Measurements from ENCODE around the gene LARGE1.

The LARGE1 gene

DNA sequence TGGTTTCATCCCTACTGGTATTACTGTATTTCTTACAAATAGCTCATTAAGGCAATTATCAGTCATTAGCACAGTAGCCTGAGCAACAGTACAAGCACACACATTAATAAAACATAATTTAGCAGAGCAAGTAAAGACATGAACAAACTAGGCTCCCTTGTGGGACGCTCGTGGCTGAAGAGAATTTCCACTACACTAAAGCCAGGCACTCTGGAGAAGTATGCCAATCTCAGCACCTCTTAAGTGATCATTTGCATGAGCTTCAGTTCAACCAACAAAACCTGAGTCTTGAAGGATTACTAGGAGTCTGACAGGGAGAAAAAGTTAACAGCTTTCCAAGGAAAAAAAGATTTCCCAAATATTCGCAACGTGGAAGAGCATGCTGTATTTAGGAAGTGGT is 109.1 kb downstream of the LARGE1 start:
- DNase-seq: no peak

DNA sequence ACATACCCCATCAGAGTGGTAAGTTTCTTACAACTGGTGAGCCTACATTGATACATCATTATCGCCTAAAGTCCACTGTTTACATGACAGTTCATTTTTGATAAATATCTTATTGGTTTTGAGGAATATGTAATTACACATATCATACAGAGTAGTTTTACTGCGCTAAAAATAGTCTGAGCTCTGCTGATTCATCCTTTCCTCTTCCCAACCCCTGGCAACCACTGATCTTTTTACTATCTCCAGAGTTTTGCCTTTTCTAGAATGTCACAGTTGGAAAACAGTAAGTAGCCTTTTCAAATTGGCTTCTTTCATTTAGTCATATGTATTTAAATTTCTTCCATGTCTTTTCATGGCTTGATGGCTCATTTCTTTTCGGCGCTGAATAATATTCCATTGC is 112.8 kb downstream of the LARGE1 start:
- no peak for DNase-seq

DNA sequence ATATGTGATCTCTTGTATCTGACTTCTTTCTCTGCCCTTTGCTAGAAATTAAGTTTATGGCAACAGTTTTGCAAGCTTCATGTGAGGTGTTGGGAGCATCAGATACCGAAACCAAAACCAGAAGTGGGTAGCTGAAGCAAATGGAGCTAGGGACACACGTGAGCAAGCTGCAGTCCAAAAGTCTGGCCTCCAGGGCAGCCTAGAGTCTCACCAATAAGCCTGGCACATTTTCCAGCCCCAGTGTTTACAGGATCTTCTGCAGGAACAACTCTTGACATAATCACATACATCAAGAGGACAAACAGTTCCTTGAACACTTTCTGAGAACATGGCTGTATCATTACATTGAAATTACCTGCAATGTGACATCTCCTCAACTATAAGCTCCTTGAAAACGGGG is 114.1 kb downstream of the LARGE1 start:
- no peak for DNase-seq

DNA sequence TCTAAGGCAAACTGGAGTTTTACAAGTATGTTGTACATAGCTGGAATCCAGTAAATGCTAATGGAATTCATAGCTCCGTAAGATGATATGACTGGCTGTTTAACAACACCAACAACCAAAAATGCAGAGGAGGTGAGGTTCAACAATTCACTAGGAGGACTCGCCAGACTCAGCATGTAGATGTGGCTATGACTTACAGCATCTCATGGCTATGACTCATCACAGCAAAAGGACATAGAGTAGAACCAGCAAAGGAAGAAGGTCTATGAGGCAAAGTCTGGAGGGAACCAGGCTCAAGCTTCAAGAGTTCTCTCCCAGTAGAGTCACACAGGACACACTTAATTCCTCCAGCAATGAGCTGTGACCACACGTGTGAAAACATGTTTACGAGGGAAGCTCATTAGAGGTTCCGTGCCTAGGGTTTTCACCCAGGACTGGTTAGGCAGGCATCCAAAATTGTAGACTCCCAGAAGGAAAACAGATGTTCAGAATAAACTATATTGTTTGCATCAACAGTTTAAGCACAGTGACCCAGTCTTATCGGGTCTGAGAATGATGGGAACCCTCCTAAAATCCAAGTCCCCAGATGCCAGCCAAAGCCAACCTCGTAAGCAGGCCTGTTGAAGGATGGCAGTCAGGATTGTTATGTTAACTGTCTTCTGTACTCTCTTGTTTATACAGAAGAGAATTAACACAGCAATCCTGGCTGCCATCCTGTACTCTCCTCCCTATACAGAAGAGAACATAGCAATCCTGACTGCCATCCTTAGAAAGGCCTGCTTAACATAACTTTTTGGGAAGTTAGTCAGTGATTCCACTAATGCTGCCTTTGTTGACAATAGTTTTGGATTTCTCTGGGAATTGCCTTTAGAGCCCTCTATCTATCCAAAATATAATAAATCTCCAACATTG is 116.6 kb downstream of the LARGE1 start:
- no peak for DNase-seq

DNA sequence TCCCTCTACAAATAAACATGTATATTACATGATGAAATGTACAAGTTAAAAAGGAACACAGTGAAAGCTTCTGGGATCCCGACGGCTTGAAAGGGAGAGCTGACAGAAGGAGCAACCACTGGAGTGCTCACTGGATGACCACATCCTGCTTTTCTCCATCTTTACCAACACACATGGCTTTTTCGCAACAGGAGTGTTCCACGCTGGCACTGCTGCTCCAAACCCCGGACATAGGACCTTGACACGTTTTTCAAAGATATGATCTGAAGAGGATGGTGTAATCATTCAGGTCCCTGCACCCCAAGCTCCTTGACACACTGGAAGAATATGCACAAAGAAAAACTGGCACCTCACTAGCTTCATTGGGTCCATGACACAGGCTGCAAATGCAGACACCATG is 121.9 kb downstream of the LARGE1 start:
- no peak for DNase-seq

DNA sequence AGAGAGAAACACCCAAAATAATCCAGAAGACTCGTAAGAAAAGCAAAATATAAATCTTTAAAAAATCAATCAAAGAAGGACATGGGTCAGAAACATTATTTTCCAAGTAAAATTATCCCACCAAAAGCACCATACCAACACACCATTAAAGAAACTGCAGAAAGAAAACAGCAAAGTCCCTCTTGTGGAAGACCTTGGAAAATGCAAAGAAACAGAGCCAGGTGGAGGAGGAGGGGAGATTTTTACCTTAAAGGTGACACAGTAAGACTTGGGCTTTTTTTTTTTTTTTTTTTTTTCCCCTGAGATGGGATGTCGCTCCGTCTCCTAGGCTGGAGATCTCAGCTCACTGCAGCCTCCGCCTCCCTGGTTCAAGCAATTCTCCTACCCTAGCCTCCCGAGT is 123.8 kb downstream of the LARGE1 start:
- DNase-seq: no peak

DNA sequence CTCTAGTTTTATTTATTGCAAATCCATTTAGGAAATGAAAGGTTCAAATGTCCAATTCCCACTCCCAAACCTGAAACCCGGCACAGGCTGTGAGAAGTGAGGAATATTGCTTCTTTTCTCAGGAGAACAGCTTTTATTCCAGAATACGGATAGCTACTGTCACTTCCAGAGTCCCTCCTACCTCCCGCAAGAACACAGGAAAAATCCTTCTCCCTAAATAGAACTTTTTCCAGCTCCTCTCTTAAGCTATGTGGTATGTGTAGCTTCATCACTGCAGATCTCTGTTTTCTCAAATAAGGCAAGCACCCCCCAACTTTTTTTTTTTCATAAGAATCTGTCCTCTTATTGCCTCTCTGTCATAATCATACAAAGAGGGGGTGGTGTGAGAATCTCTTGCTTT is 126.8 kb downstream of the LARGE1 start:
- DNase-seq: no peak

DNA sequence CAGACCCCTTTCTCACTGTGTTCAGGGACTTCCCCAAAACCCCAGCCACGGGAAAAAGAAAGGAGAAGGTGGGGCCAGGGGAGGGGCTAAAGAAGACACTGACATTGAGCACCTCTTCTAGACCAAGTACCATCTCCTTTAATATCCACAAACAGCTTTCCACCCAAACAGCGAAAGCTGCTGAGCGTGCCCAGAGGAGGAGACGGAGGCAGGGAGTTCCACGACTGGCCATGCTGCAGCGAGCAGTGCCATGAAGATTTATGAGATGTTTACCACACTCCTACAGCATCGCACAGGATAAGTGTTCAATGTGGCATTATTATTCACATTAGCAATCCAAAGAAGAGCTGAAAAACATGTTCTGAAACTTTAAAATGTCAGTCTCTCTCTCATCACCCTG is 127.4 kb downstream of the LARGE1 start:
- DNase-seq: no peak

DNA sequence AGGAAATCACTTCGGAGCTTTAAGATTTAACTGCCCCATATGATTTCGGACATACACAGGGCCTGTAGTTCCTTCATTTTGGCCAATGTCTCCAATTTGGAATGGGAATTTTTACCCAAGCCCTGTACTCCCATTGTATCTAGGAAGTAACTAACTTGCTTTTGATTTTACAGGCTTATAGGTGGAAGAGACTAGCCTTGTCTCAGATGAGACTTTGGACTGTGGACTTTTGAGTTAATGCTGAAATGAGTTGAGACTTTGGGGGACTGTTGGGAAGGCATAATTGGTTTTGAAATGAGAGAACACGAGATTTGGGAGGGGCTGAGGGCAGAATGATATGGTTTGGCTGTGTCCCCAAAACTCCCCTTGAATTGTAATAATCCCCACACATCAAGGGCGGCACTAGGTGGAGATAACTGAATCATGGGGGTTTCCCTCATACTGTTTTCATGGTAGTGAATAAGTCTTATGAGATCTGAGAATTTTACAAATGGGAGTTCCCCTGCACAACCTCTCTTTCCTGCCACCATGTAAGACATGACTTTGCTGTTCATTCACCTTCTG is 130.5 kb downstream of the LARGE1 start:
- DNase-seq: no peak

DNA sequence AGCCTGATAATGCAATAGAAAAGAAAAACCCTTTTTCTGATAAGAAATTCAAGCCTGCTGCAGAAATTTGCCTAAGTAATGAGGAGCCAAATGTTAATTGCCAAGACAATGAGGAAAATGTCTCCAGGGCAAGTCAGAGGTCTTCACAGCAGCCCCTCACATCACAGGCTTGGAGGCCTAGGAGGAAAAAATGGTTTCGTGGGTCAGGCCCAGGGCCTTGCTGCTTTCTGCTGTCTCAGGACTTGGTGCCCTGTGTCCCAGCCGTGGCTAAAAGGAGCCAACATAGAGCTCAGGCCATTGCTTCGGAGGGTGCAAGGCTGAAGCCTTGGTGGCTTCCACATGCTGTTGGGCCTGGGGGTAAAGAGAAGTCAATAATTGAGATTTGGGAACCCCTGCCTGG is 131.3 kb downstream of the LARGE1 start:
- no peak for DNase-seq

DNA sequence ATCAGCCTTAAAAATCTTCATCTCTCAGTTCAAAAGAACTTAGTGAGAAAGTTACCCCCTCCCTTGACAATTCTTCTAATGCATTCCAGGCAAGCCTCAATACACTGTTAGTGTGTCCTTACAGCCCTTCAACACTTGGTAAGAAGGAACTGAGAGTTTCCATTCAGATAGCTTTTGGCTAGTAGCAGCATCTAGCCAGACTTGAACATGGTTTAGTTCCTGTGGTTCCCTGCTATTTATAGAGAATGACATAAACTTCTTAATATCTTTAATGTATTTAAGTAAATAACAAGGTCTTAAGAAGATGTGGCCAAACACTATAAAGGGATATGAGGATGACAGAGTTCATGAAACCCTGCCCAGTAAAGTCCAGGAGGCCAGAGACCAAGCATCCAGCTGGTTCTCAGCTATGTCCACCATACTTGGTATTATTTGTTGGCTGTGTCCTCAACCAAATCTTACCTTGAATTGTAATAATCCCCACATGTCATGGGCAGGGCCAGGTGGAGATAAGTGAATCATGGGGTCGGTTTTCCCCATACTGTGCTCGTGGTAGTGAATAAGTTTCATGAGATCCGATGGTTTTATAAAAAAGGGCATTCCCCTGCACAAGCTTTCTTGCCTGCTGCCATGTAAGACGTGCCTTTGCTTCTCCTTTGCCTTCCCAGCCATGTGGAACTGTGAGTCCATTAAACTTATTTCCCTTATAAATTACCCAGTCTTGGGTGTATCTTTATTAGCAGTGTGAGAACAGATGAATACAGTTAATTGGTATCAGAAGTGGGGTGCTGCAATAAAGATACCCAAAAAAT is 132.4 kb downstream of the LARGE1 start:
- DNase-seq: no peak

DNA sequence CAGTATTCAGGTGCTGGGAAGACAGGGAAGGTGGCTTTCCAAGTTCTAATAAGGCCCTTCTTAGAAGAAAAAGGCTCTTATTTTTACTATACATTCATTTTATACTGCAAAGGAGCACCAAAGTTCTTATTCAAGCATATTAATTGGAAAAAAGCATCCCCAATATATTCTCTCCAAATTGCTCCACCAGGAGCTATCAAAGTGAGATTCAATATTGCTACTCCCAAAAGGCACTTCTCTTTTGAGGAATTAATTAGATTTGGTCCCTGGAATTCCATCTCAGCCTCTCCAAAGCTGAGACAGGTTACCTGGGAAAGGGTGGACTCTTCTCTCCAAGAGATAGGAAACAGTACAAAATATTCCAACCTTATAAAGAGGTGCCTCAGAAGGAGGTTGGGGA is 134.1 kb downstream of the LARGE1 start:
- DNase-seq: no peak

DNA sequence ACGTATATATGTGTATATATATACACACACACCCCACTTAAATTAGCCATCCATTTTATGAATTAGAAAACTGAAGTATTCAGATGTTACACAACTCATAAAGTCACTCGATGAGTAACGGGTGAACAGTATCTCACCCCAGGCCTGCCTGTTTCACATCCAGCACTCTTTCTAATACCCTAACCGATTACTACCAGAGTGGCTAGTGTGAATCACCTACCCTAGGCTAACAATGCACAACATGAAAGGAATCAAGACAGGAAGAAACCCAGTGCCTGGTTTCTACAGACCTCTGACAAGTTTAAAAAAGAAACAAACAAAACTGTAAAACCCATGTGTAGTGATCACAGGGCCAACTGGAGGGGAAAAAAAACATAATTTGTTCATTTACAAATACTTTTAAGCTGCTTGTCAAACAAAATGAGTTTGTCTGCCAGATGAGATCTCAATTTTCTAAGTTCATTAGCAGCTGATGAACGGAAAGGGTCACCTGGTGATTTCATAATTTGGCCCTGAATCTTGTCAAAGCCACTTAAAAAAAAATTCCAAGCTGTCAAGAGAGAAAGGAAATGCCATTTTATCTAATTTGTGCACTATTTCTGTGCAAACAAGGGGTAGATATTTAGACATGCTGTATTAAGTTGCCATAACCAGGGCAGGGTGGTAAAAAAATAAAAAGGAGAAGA is 134.8 kb downstream of the LARGE1 start:
- no peak for DNase-seq

DNA sequence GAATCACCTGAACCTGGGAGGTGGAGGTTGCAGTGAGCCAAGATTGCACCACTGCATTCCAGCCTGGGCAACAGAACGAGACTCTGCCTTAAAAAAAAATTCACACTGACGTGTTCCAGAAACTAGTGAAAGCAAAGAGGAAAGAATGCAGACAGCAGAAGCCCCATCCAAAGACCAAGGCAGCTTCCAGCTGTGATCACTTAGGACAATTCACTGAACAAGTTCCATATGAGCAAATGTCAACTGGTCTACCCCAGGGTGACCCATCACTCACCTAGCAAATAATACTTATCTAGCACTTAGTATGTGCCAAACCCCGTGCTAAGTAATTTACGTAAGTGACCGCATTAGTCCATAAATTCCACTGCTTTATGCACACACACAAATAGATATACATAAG is 138.9 kb downstream of the LARGE1 start:
- DNase-seq: no peak

DNA sequence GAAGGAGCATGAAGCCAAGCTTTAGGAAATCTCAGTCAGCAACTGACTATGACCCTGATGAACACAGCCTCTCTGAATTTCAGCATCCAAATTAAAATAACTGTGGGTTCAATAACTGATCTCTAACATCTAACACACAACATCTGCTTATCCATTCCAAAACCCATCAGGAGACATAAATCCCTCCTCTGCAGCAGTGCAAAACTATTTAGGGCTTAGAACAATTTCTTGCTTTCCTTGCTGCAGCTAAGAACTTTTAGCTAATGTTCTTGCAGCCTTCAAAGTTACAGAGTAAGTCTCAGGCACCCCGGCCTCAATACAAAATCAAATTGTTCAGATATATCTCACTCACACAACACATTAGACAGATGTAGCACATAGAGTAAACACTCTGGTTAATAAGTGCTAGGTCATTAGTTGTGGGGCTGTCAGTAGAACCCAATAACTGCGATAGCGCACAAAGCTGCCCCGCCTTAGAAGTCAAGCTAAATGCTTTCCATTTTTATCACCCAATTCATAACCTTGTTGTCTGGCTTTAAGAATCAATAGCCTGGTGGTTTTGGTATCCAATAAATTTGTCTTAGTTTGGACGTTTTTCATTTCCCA is 139.6 kb downstream of the LARGE1 start:
- no peak for DNase-seq

DNA sequence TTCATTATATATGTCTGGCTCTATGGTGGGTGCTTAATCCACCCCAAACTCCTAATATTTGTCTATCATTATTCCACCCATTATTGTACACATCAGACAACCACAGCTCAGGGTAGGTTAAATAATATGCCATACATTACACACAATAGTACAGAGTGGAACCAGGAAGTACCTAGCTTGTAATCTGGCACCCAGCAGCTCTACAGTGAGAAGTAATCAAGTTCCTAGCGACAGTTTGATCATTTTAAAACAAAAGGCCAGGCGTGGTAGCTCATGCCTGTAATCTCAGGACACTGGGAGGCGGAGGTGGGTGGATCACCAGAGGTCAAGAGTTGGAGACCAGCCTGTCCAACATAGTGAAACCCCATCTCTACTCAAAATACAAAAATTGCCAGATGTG is 141.0 kb downstream of the LARGE1 start:
- no peak for DNase-seq

DNA sequence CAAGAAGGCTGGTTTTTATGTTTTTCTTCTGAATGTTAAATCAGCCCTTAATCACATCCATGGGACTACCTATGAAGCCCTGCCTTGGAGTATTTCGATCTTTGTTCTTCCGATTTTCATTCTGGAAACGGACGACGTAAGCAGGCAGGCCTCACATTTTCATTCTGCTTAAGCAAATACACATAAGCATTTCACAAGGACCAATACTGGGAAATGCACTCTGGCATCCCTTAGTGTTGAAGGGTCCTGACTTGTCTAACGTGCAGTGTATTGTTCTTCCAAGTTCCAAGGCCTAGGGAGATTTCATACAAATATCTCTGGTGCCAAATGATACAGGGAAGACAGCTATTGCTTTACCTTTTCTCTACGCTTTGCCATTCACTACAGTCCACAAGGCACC is 143.8 kb downstream of the LARGE1 start:
- no peak for DNase-seq

DNA sequence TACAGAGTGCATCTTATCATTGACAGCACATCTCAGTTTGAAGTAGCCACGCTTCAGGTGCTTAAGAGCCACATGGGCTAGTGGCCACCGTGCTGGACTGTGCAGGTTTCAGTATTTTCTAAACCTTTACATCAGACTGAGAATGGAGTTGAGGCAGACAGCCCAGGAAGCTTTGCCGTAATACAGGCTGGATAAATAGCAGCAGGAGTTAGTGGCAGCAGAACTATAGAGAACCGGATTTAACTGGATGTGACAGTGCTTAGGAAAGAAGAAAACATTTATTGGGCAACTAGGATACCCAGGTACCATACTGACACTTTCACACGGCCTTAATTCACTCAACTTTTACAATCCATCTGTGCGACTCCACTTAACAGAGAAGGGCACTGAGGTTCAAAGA is 145.5 kb downstream of the LARGE1 start:
- no peak for DNase-seq

DNA sequence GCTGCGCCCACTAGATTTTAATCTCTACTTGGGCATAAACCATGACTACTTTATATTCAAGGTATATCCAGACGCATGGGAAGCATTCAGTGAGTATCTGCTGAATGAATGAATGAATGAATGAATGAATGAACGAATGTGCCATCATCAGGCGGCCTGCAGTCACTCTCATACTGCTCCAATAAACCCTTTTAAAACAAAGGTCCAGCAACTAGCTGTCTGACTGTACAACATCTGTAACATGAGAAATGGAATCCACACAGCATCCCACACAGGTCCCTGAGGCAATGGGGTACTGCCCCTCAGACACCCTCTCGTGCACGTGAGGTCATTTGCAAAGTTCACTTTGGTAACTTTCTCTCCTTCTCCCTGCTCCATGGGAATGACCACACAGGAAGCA is 147.5 kb downstream of the LARGE1 start:
- DNase-seq: no peak

DNA sequence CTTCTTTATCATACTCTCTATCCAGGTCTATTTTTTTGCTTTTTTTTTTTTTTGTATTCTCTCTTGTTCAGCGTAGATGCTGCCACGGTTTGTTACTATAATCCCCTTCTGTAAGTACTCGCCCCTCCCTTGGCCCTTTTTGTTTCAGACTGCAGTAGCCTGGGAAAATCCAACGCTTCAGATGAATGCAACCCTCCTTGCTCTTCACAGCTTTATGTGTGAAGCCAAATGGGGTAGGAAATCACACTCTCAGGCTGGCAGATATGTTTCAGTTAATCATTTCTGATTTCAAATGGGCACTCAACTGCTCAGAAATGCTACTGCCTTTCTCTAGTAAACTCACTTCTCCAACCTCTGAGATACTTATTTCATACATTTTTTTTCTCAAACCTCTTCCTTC is 149.1 kb downstream of the LARGE1 start:
- no peak for DNase-seq

DNA sequence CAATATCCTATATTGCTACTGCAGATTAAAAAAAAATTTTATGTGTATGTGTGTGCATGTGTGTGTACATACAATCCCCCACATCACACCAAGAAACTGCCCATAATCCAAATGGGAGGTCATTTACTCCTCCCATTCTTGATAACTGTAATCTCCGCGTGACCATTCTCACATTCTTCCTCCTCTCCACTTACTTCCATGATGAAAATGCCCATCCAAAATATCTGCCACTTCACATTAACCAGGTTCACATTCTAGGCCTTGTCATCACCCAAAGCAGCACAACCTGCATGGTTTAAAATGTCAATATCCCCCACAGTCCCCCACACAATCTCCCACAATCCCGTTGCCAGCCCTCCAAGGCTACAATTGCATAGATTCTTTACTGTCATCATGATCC is 149.6 kb downstream of the LARGE1 start:
- DNase-seq: no peak

DNA sequence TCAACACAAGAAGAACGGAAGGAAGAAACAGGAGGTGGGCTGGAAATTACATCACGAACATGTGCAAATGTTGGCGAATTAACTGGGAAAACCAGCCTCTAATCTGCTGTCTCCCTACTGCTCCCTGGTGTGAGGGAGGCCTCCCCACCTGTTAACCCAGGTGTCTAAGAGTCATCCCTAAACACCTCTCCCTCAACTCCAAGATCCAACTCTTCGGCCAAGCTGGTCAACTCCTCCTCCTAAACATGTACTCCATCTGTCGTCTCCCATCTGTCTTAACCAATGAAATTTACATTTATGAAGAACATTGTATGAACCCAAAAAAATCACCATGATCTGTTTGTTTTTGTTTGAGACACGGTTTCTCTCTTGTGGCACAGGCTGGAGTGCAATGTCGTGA is 154.2 kb downstream of the LARGE1 start:
- no peak for DNase-seq

DNA sequence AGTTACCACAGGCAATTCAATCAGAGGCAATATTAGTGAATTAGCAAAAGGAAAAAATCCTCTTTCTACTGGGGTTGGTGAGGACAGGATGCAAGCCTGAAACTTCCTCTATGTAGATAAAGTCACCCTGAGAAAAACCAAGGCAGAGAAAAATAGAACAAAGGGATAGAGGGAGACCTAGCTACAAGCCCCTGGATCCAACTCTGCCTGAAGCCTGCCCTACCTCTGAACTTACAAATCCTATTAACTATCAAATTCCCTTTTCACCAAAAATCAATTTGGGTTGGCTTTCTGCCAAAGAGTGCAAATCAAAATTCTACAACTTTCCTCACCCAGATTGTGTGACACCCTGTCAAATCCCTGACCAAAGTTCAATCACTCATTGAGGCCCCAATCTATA is 161.3 kb downstream of the LARGE1 start:
- no peak for DNase-seq
